Measurements from ENCODE around the gene VPS35L. TPM values are rescaled to one million over a fixed set of nuclear protein-coding genes. Genes with fewer than 3 reads are reported as not detected.

Gene VPS35L
- total and polyA plus RNA-seq, 2 of the 13 experiments (the other 11 are each of a cell fraction or from before 2014, with no cell fraction given), result 1.4 to 1.6 TPM

GRCh38 chr16:19521471-19522396 lies 33.8 kb upstream of the VPS35L start, which contains the start of gene GDE1 (continued):
- TF ChIP-seq ETV6 (CRISPR knock-in tag; conservative IDR thresholded peaks at IDR 0.05), result peak; percentile 78; the same call in 1 of the 2 replicates
- TF ChIP-seq HNF4A (CRISPR knock-in tag; IDR thresholded peaks at IDR 0.05), result no peak
- TF ChIP-seq, protein P1, sequence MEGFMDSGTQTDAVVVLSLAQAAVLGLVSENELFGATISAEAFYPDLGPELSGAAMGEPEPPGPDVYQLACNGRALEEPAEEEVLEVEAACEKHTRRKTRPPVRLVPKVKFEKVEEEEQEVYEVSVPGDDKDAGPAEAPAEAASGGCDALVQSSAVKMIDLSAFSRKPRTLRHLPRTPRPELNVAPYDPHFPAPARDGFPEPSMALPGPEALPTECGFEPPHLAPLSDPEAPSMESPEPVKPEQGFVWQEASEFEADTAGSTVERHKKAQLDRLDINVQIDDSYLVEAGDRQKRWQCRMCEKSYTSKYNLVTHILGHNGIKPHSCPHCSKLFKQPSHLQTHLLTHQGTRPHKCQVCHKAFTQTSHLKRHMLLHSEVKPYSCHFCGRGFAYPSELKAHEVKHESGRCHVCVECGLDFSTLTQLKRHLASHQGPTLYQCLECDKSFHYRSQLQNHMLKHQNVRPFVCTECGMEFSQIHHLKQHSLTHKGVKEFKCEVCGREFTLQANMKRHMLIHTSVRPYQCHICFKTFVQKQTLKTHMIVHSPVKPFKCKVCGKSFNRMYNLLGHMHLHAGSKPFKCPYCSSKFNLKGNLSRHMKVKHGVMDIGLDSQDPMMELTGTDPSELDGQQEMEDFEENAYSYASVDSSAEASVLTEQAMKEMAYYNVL (CRISPR knock-in tag; IDR thresholded peaks at IDR 0.05; ENCODE audit: borderline replicate concordance), result no peak; the same call in 1 of the 2 replicates
- TF ChIP-seq, protein P2, sequence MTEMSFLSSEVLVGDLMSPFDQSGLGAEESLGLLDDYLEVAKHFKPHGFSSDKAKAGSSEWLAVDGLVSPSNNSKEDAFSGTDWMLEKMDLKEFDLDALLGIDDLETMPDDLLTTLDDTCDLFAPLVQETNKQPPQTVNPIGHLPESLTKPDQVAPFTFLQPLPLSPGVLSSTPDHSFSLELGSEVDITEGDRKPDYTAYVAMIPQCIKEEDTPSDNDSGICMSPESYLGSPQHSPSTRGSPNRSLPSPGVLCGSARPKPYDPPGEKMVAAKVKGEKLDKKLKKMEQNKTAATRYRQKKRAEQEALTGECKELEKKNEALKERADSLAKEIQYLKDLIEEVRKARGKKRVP (CRISPR knock-in tag; IDR thresholded peaks at IDR 0.05), result no peak
- TF ChIP-seq ZNF839 (CRISPR knock-in tag; IDR thresholded peaks at IDR 0.05; ENCODE audit: borderline replicate concordance), result no peak
- TF ChIP-seq KMT2B (CRISPR knock-in tag; IDR thresholded peaks at IDR 0.05), result peak; percentile 90; the same call in 1 of the 2 replicates
- TF ChIP-seq ZNF556 (CRISPR knock-in tag; IDR thresholded peaks at IDR 0.05; ENCODE audit: borderline replicate concordance), result peak; percentile 83; the same call in 1 of the 2 replicates
- 0 out of 2 replicates have a peak, but pooled peaks have one; percentile 15 for TF ChIP-seq ZBTB21 (CRISPR knock-in tag; IDR thresholded peaks at IDR 0.05)
- TF ChIP-seq PHF8 (CRISPR knock-in tag; IDR thresholded peaks at IDR 0.05), result peak; percentile 95
- TF ChIP-seq ZMAT5 (CRISPR knock-in tag; IDR thresholded peaks at IDR 0.05; ENCODE audit: borderline replicate concordance, low read depth), result no peak
- TF ChIP-seq, protein P3, sequence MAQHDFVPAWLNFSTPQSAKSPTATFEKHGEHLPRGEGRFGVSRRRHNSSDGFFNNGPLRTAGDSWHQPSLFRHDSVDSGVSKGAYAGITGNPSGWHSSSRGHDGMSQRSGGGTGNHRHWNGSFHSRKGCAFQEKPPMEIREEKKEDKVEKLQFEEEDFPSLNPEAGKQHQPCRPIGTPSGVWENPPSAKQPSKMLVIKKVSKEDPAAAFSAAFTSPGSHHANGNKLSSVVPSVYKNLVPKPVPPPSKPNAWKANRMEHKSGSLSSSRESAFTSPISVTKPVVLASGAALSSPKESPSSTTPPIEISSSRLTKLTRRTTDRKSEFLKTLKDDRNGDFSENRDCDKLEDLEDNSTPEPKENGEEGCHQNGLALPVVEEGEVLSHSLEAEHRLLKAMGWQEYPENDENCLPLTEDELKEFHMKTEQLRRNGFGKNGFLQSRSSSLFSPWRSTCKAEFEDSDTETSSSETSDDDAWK (CRISPR knock-in tag; IDR thresholded peaks at IDR 0.05), result no peak
- no peak for TF ChIP-seq LCORL (IDR thresholded peaks at IDR 0.05)
- peak; percentile 45; the same call in 1 of the 2 replicates for TF ChIP-seq LCORL (CRISPR knock-in tag; IDR thresholded peaks at IDR 0.05)
- no peak for TF ChIP-seq EP300 (IDR thresholded peaks at IDR 0.05; ENCODE audit: low read depth in 2 of 2, low read length in 2 of 2)
- TF ChIP-seq EP300 (CRISPR knock-in tag; IDR thresholded peaks at IDR 0.05; ENCODE audit: borderline replicate concordance), result peak; percentile 27; the same call in 1 of the 2 replicates
- no peak for TF ChIP-seq NAIF1 (CRISPR knock-in tag; IDR thresholded peaks at IDR 0.05; ENCODE audit: borderline replicate concordance)
- TF ChIP-seq GMEB2 (CRISPR knock-in tag; IDR thresholded peaks at IDR 0.05; ENCODE audit: low read depth), result no peak
- TF ChIP-seq FOSL1 (CRISPR knock-in tag; IDR thresholded peaks at IDR 0.05; ENCODE audit: borderline replicate concordance), result no peak
- TF ChIP-seq ZNF331 (CRISPR knock-in tag; IDR thresholded peaks at IDR 0.05), result peak; percentile 74
- TF ChIP-seq IRF2 (CRISPR knock-in tag; IDR thresholded peaks at IDR 0.05), result no peak; the same call in none of the 2 replicates
- peak; percentile 88 for TF ChIP-seq GABPB1 (CRISPR knock-in tag; IDR thresholded peaks at IDR 0.05)
- TF ChIP-seq ZNF232 (CRISPR knock-in tag; IDR thresholded peaks at IDR 0.05; ENCODE audit: borderline replicate concordance), result peak; percentile 18; the same call in 1 of the 2 replicates

Data from HepG2 (cell line).